SU-DHL-6 (cell line): ENCODE results near the gene JMJD6.

Experiments used
- H2AFZ ChIP-seq: fragments of 200-600 bp; sonication (generic); 2 replicates; pipeline ENCODE4 v1.6.1; 2014; ENCODE audit warnings: low read depth, mild to moderate bottlenecking, moderate library complexity, mixed read lengths, antibody characterized with exemption, low read length; ENCODE audit not compliant: severe bottlenecking
- H3F3A ChIP-seq: fragments of 200-600 bp; shearing (Covaris generic); 2 replicates; pipeline ENCODE4 v1.6.0; 2016; ENCODE audit warnings: antibody characterized with exemption, mild to moderate bottlenecking; ENCODE audit not compliant: insufficient read depth
- H3K27ac ChIP-seq: fragments of 200-600 bp; sonication (generic); 2 replicates; pipeline ENCODE4 v1.5.1; 2016; ENCODE audit warnings: low read depth, mild to moderate bottlenecking, low read length, moderate library complexity, mixed read lengths
- H3K27me3 ChIP-seq: fragments of 200-600 bp; sonication (generic), shearing (Covaris generic); 2 replicates; pipeline ENCODE4 v1.6.0; 2014; ENCODE audit warnings: mild to moderate bottlenecking, low read length
- H3K36me3 ChIP-seq: fragments of 200-600 bp; sonication (generic); 2 replicates; pipeline ENCODE4 v1.6.1; 2014; ENCODE audit warnings: mild to moderate bottlenecking, low read length, mixed read lengths
- H3K4me2 ChIP-seq: fragments of 300-600, 200-600 bp; shearing (Covaris generic), sonication (generic); 2 replicates; pipeline ENCODE4 v1.6.0; 2014; ENCODE audit warnings: low read length, low read depth, mild to moderate bottlenecking; ENCODE audit not compliant: poor library complexity, severe bottlenecking
- H3K4me3 ChIP-seq: fragments of 200-600 bp; sonication (generic); 2 replicates; pipeline ENCODE4 v1.5.1; 2014; ENCODE audit warnings: antibody characterized with exemption, low read length, mild to moderate bottlenecking, mixed read lengths; ENCODE audit not compliant: insufficient read depth, poor library complexity, severe bottlenecking
- H3K79me2 ChIP-seq: fragments of 200-600 bp; sonication (generic); 2 replicates; pipeline ENCODE4 v1.6.1; 2014; ENCODE audit warnings: mild to moderate bottlenecking, low read length, moderate library complexity; ENCODE audit not compliant: insufficient read depth
- H3K9ac ChIP-seq: fragments of 200-600 bp; sonication (generic); 2 replicates; pipeline ENCODE4 v1.7.0; 2014; ENCODE audit warnings: mild to moderate bottlenecking, low read length
- H3K9me2 ChIP-seq: fragments of 200-600 bp; sonication (generic); replicated peaks from 2 replicates; pipeline ENCODE4 v1.6.1; 2014; ENCODE audit warnings: low read length; ENCODE audit not compliant: insufficient read depth
- H3K9me3 ChIP-seq: fragments of 200-600 bp; sonication (generic); 2 replicates; pipeline ENCODE4 v1.6.1; 2014; ENCODE audit warnings: low read length, mixed read lengths; ENCODE audit not compliant: insufficient read depth
- H4K20me1 ChIP-seq: fragments of 200-600 bp; sonication (generic); 2 replicates; pipeline ENCODE4 v1.6.1; 2014; ENCODE audit warnings: low read depth, mild to moderate bottlenecking, antibody characterized with exemption, low read length, moderate library complexity, mixed read lengths
- EZH2phosphoT487 ChIP-seq: fragments of 200-600 bp; sonication (generic), shearing (Covaris generic); conservative IDR thresholded peaks from 2 replicates; pipeline ENCODE4 v1.6.1; 2018; ENCODE audit warnings: mild to moderate bottlenecking, antibody characterized with exemption, low read length, moderate library complexity, mixed read lengths
- TF ChIP-seq, protein P1 (sequence below): fragments of 200-600 bp; sonication (generic); IDR thresholded peaks from one replicate; pipeline ENCODE4 v1.5.1; 2017; ENCODE audit warnings: antibody characterized with exemption, mild to moderate bottlenecking, low read length, moderate library complexity; ENCODE audit not compliant: insufficient read depth, poor library complexity, severe bottlenecking

Gene JMJD6

DNA sequence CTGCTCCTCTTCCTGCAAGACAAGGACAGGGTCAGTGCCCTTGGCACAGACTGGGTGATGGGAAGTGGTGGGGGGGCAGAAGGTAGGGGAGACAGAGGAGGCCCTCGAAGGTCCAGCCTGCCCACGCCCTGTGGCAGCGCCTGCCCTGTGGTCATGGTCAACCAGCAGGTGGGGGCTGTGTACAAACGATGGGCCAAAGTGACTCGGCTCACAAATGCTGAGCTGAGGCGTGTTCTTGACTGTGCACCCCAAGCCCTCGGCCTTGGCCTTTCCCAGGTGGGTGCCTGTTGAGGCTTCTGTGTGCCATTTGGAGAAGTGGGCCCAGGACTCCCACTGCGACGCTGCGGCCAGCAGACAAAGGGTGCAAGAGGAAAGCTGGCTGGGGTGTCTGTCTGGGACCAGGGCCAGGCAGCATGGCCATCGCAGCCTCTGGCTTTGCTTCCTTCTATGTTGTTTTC, 38.2 kb downstream of the JMJD6 start:
- Histone ChIP-seq H3K79me2 (no peaks in the 10 kb centered on the region), H3K4me3 (no peak overlapping the region), H3K9me2 (no peaks in the 10 kb centered on the region), H3F3A (no peaks in the 10 kb centered on the region), H2AFZ (no peak overlapping the region), H3K27me3 (no peaks in the 10 kb centered on the region), H4K20me1 (no peaks in the 10 kb centered on the region), H3K36me3 (no peaks in the 10 kb centered on the region), H3K9ac (no peak overlapping the region), H3K4me2 (no peak overlapping the region), H3K27ac (no peak overlapping the region), H3K9me3 (no peaks in the 10 kb centered on the region)
- TF ChIP-seq EZH2phosphoT487 = no peak
- TF ChIP-seq, protein P1, sequence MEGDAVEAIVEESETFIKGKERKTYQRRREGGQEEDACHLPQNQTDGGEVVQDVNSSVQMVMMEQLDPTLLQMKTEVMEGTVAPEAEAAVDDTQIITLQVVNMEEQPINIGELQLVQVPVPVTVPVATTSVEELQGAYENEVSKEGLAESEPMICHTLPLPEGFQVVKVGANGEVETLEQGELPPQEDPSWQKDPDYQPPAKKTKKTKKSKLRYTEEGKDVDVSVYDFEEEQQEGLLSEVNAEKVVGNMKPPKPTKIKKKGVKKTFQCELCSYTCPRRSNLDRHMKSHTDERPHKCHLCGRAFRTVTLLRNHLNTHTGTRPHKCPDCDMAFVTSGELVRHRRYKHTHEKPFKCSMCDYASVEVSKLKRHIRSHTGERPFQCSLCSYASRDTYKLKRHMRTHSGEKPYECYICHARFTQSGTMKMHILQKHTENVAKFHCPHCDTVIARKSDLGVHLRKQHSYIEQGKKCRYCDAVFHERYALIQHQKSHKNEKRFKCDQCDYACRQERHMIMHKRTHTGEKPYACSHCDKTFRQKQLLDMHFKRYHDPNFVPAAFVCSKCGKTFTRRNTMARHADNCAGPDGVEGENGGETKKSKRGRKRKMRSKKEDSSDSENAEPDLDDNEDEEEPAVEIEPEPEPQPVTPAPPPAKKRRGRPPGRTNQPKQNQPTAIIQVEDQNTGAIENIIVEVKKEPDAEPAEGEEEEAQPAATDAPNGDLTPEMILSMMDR = no peak

DNA sequence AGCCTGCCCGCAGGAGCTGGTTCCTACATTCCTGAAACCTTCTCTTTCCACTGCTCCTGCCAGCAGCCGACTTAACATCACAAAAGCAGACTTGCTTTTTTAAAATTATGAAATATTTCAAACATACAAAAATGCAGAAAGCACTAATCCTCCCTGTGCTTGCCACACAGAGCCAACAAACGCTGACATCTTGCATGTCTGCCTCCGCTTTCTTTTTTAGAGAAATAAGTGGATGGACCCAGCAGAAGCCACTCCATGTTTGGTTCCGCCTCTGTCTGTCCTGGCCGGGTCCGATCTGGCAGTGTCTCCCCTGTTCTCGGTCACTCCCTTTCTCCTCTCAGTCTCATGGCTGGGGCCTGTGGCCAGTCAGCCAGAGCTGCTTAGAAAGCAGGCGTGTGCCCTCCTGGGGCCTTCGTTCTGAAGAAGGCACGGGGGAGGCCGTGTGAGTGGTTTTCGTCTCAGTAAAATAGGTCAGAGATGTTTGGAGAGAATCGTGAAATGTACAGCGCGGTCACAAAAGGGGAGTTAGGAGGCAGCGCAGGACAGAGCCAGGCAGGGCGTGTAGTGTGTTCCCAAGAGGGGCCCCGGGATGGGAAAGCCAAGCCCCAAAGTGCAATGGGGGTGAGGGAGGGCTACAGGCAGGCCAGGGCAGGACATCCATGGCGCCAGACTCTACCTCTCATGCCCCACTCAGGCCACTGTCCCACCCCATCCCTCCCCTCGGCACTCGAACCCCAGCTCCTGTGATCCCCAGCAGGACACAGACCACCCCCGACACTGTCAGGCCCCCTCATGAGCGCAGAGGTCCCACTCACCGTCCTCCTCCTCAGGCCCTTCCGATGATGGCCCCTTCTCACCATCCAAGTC, 38.9 kb downstream of the JMJD6 start:
- Histone ChIP-seq H4K20me1 (no peaks in the 10 kb centered on the region), H3K27me3 (no peaks in the 10 kb centered on the region), H3K4me2 (no peak overlapping the region), H3F3A (no peaks in the 10 kb centered on the region), H3K79me2 (no peaks in the 10 kb centered on the region), H3K9ac (no peak overlapping the region), H3K36me3 (no peaks in the 10 kb centered on the region), H2AFZ (no peak overlapping the region), H3K4me3 (no peak overlapping the region), H3K9me3 (no peaks in the 10 kb centered on the region), H3K9me2 (no peaks in the 10 kb centered on the region), H3K27ac (no peak overlapping the region)
- TF ChIP-seq, protein P1 = no peak
- no peak for TF ChIP-seq EZH2phosphoT487

DNA sequence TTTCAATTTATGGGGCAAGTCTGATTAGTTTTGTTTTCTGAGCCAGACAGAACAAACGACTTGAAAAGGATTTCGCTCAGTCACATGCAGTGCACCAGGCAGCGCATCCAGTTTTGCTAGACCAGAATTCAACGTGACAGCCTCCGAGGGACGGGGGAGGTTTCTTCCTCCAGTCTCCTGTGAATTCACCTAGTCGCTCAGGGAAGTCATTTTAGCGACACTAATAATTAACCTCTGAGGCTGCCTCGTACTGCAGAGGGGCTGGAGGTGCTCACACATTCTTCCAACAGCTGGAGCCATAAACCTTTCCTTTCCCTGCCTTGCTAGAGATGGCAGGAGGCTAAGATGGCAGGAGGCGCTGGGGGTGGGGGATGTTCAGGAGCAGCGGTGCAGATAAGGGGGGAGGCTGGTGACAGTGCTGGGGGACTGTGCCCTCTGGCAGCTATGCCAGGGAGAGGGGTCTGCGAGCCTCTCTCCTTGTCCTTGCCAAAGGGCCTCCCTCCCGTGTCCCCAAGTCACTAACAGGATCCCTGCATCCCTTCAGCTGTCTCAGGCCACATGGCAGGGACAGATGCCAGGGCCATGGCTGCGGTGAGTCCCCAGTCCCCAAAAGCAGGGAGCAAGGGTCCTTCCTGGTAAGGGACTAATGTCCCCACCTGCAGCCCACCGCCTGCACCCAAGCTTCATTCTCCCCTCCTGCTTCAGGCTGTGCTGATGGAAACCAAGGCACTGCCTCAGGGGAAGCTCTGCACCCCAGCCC, 39.7 kb downstream of the JMJD6 start:
- Histone ChIP-seq H3F3A (no peaks in the 10 kb centered on the region), H3K4me3 (no peak overlapping the region), H3K27ac (no peak overlapping the region), H3K36me3 (no peaks in the 10 kb centered on the region), H4K20me1 (no peaks in the 10 kb centered on the region), H3K9me2 (no peaks in the 10 kb centered on the region), H3K27me3 (no peaks in the 10 kb centered on the region), H3K4me2 (no peak overlapping the region), H3K9me3 (no peaks in the 10 kb centered on the region), H3K9ac (no peak overlapping the region), H2AFZ (no peak overlapping the region), H3K79me2 (no peaks in the 10 kb centered on the region)
- TF ChIP-seq, protein P1 = no peak
